Astrocyte (in vitro differentiated cells and primary cell): ENCODE measurements around the gene ZBTB21. TPM values are rescaled to one million over a fixed set of nuclear protein-coding genes. Genes with fewer than 3 reads are reported as not detected.

Source experiments
- DNase-seq: peaks from one replicate; pipeline ENCODE4 v3.0.0-alpha.2; 2010; ENCODE audit warnings: low read depth
- FAIRE-seq: peaks from 2 replicates; lab custom pipeline; 2011; peaks lifted over from hg19 to GRCh38; lab: Jason Lieb, UNC
- H2AFZ ChIP-seq: 2 replicates; pipeline ENCODE4 v1.6.0; 2012; ENCODE audit warnings: low read depth, low read length, inconsistent platforms
- H3K27ac ChIP-seq: 2 replicates; pipeline ENCODE4 v1.5.1; 2011; ENCODE audit warnings: low read depth, low read length, inconsistent platforms
- H3K27me3 ChIP-seq: 2 replicates; pipeline ENCODE4 v1.6.0; 2011; ENCODE audit warnings: low read length, inconsistent platforms; ENCODE audit not compliant: insufficient read depth
- H3K36me3 ChIP-seq: 2 replicates; pipeline ENCODE4 v1.5.1; 2011; ENCODE audit warnings: low read length, inconsistent platforms; ENCODE audit not compliant: insufficient read depth
- H3K4me1 ChIP-seq: 2 replicates; pipeline ENCODE4 v1.5.1; 2011; ENCODE audit warnings: low read length, inconsistent platforms; ENCODE audit not compliant: insufficient read depth
- H3K4me2 ChIP-seq: 2 replicates; pipeline ENCODE4 v1.6.0; 2012; ENCODE audit warnings: low read length, inconsistent platforms
- H3K4me3 ChIP-seq: 2 replicates; pipeline ENCODE4 v1.5.1; 2011; ENCODE audit warnings: low read depth, mild to moderate bottlenecking, low read length, inconsistent platforms; ENCODE audit not compliant: insufficient read depth
- H3K79me2 ChIP-seq: 2 replicates; pipeline ENCODE4 v1.6.0; 2012; ENCODE audit warnings: mild to moderate bottlenecking, low read length, inconsistent platforms; ENCODE audit not compliant: insufficient read depth
- H3K9ac ChIP-seq: 2 replicates; pipeline ENCODE4 v1.6.0; 2012; ENCODE audit warnings: mild to moderate bottlenecking, low read length, inconsistent platforms
- H3K9me3 ChIP-seq: 2 replicates; pipeline ENCODE4 v1.5.1; 2012; ENCODE audit warnings: low read depth, mild to moderate bottlenecking, low read length, inconsistent platforms; ENCODE audit not compliant: insufficient read depth
- H4K20me1 ChIP-seq: 2 replicates; pipeline ENCODE4 v1.6.0; 2012; ENCODE audit warnings: low read length, inconsistent platforms; ENCODE audit not compliant: insufficient read depth
- H3K27ac Mint-ChIP-seq: one replicate; pipeline ENCODE4 v1.8.0; 2021; ENCODE audit warnings: mild to moderate bottlenecking, mixed read lengths; ENCODE audit not compliant: unreplicated experiment
- H3K27me3 Mint-ChIP-seq: one replicate; pipeline ENCODE4 v1.8.0; 2021; ENCODE audit warnings: low read depth, mixed read lengths; ENCODE audit not compliant: unreplicated experiment
- H3K36me3 Mint-ChIP-seq: one replicate; pipeline ENCODE4 v1.8.0; 2021; ENCODE audit warnings: low read depth, mixed read lengths; ENCODE audit not compliant: unreplicated experiment
- H3K4me1 Mint-ChIP-seq: one replicate; pipeline ENCODE4 v1.8.0; 2021; ENCODE audit warnings: low read depth, mixed read lengths; ENCODE audit not compliant: unreplicated experiment
- H3K4me3 Mint-ChIP-seq: one replicate; pipeline ENCODE4 v1.8.0; 2021; ENCODE audit warnings: mild to moderate bottlenecking, moderate library complexity, mixed read lengths; ENCODE audit not compliant: unreplicated experiment
- H3K9me3 Mint-ChIP-seq: one replicate; pipeline ENCODE4 v1.8.0; 2021; ENCODE audit warnings: mild to moderate bottlenecking, mixed read lengths; ENCODE audit not compliant: unreplicated experiment
- EZH2 ChIP-seq: IDR thresholded peaks from 2 replicates; pipeline ENCODE4 v1.6.1; 2012; ENCODE audit warnings: mild to moderate bottlenecking, low read length, inconsistent platforms; ENCODE audit not compliant: insufficient read depth
- total RNA-seq: library from RNA; stranded (reverse); gene quantifications from 2 replicates; pipeline ENCODE4 v1.2.1, GENCODE V29; 2021
- TF ChIP-seq, protein P1 (sequence below): IDR thresholded peaks from 2 replicates; pipeline ENCODE4 v1.5.1; 2011; ENCODE audit warnings: low read depth, mild to moderate bottlenecking, inconsistent platforms, low read length, moderate library complexity; ENCODE audit not compliant: insufficient read depth

The ZBTB21 gene
- total RNA-seq, 1 donor from 2014 or later: 20.5 TPM

DNA sequence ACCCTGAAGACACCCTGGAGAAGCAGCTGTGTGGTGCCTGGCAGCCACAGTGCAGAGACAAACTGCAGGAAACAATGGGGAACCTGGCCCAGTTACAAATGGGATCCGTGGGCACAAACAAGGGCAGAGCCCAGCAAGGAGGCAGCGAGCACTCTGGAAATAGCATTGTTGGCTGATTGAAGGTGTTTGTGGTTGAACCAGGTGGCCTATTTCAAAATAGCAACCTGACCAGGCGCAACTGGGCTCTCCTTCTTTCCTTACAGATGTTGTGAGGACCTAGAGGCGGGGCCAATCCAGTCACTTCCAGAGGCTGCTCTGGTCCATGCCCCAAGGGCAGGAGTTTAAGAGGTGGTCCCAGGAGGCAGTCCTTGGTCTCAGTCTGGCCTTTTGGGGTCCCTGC is 21.7 kb upstream of the ZBTB21 start:
- no peak overlapping the region for H3K9ac ChIP-seq
- Mint-ChIP-seq H3K27me3 (peaks cover 26% of the 10 kb centered on the region), H3K9me3 (peaks cover 15% of the 10 kb centered on the region), H3K4me3 (no peak overlapping the region), H3K27ac (no peak overlapping the region), H3K4me1 (no peaks in the 10 kb centered on the region), H3K36me3 (no peaks in the 10 kb centered on the region)
- no peaks in the 10 kb centered on the region for H4K20me1 ChIP-seq
- H3K4me1 ChIP-seq: no peaks in the 10 kb centered on the region
- H3K9me3 ChIP-seq: no peaks in the 10 kb centered on the region
- no peak for FAIRE-seq
- TF ChIP-seq EZH2: no peak
- TF ChIP-seq, protein P1, sequence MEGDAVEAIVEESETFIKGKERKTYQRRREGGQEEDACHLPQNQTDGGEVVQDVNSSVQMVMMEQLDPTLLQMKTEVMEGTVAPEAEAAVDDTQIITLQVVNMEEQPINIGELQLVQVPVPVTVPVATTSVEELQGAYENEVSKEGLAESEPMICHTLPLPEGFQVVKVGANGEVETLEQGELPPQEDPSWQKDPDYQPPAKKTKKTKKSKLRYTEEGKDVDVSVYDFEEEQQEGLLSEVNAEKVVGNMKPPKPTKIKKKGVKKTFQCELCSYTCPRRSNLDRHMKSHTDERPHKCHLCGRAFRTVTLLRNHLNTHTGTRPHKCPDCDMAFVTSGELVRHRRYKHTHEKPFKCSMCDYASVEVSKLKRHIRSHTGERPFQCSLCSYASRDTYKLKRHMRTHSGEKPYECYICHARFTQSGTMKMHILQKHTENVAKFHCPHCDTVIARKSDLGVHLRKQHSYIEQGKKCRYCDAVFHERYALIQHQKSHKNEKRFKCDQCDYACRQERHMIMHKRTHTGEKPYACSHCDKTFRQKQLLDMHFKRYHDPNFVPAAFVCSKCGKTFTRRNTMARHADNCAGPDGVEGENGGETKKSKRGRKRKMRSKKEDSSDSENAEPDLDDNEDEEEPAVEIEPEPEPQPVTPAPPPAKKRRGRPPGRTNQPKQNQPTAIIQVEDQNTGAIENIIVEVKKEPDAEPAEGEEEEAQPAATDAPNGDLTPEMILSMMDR: no peak
- no peak overlapping the region for H3K27ac ChIP-seq
- H3K36me3 ChIP-seq: no peaks in the 10 kb centered on the region
- H3K4me3 ChIP-seq: no peak overlapping the region
- H3K27me3 ChIP-seq: peaks cover 3% of the 10 kb centered on the region
- H2AFZ ChIP-seq: no peak overlapping the region
- no peaks in the 10 kb centered on the region for H3K79me2 ChIP-seq
- no peak for DNase-seq
- H3K4me2 ChIP-seq: no peak overlapping the region

DNA sequence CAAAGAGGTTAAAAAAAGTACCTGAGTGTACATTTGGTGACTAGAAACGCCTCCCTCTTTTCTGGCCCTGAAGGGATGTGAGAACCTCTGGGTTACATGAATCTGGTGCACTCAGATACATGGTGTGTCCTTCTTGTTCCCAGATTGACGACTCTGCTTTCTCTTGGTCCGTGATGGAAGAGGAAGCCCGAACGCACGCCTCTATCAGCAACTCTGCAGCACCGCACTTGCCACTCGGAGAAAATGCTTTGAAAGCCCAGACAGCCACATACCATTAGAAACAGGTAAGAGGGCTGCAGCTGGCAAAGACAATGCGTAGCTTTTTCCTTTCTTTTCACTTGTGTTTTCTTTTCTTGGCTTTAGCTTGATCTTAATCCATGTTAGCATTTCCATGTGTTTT is 21.1 kb upstream of the ZBTB21 start:
- H3K27ac Mint-ChIP-seq: no peak overlapping the region
- Histone ChIP-seq H4K20me1 (no peaks in the 10 kb centered on the region), H3K79me2 (no peaks in the 10 kb centered on the region), H3K9ac (no peak overlapping the region), H2AFZ (no peak overlapping the region), H3K27me3 (peaks cover 3% of the 10 kb centered on the region), H3K36me3 (no peaks in the 10 kb centered on the region), H3K27ac (no peak overlapping the region), H3K4me3 (no peak overlapping the region), H3K9me3 (no peaks in the 10 kb centered on the region), H3K4me1 (no peaks in the 10 kb centered on the region), H3K4me2 (no peak overlapping the region)
- no peak overlapping the region for H3K4me3 Mint-ChIP-seq
- DNase-seq: no peak
- H3K4me1 Mint-ChIP-seq: no peaks in the 10 kb centered on the region
- H3K36me3 Mint-ChIP-seq: no peaks in the 10 kb centered on the region
- no peak for FAIRE-seq
- TF ChIP-seq, protein P1: no peak
- TF ChIP-seq EZH2: no peak
- H3K27me3 Mint-ChIP-seq: peaks cover 26% of the 10 kb centered on the region
- peaks cover 15% of the 10 kb centered on the region for H3K9me3 Mint-ChIP-seq

DNA sequence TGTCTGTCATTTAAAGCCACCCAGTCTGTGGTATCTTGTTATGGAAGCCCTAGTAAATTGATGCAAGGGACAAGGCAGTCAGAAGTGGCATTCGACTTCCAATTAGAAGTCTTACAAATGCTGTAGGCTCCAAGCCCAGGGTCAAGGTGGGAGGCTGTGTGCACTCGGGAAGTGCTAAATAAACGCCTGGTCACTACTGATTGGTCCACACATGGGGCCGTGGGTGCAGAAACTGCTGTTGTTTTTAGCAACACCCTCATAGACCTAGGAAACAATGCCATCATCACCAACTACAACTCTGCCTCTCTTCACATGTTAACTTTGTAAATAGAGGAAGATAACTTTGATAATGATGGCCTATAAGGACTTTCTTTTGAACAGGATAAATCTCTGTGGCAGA is 20.2 kb upstream of the ZBTB21 start:
- Histone ChIP-seq H4K20me1 (no peaks in the 10 kb centered on the region), H3K36me3 (no peaks in the 10 kb centered on the region), H2AFZ (no peak overlapping the region), H3K9me3 (no peaks in the 10 kb centered on the region), H3K27ac (no peak overlapping the region), H3K4me3 (no peak overlapping the region), H3K4me2 (no peak overlapping the region), H3K79me2 (no peaks in the 10 kb centered on the region), H3K9ac (no peak overlapping the region), H3K27me3 (peaks cover 3% of the 10 kb centered on the region), H3K4me1 (peaks cover 7% of the 10 kb centered on the region)
- peaks cover 15% of the 10 kb centered on the region for H3K9me3 Mint-ChIP-seq
- no peak overlapping the region for H3K4me3 Mint-ChIP-seq
- TF ChIP-seq, protein P1: no peak
- H3K4me1 Mint-ChIP-seq: peaks cover 5% of the 10 kb centered on the region
- H3K36me3 Mint-ChIP-seq: no peaks in the 10 kb centered on the region
- H3K27me3 Mint-ChIP-seq: peaks cover 26% of the 10 kb centered on the region
- FAIRE-seq (no peak), DNase-seq (no peak)
- H3K27ac Mint-ChIP-seq: no peak overlapping the region
